DND-41 (cell line): ENCODE results near the gene CTNNA3.

ENCODE experiments used
- ATAC-seq: fragments of 200-7000 bp; cut with Tn5 transposase; 3 replicates; pipeline ENCODE4 v1.9.1; 2021; ENCODE audit warnings: low read depth; ENCODE audit not compliant: insufficient read depth
- DNase-seq: peaks from one replicate; pipeline ENCODE4 v3.0.0-alpha.2; 2020
- H2AFZ ChIP-seq: 2 replicates; pipeline ENCODE4 v1.6.0; 2012; ENCODE audit warnings: low read depth, low read length
- H3K27ac ChIP-seq: 2 replicates; pipeline ENCODE4 v1.5.1; 2012; ENCODE audit warnings: low read length, inconsistent platforms
- H3K27me3 ChIP-seq: fragments of 200-600 bp; sonication (generic); 2 replicates; pipeline ENCODE4 v1.6.0; 2012; ENCODE audit warnings: low read length, mild to moderate bottlenecking, inconsistent platforms; ENCODE audit not compliant: insufficient read depth, poor library complexity
- H3K36me3 ChIP-seq: 2 replicates; pipeline ENCODE4 v1.5.1; 2012; ENCODE audit warnings: low read length, inconsistent platforms; ENCODE audit not compliant: insufficient read depth
- H3K4me1 ChIP-seq: 2 replicates; pipeline ENCODE4 v1.5.1; 2012; ENCODE audit warnings: mild to moderate bottlenecking, low read length; ENCODE audit not compliant: insufficient read depth
- H3K4me2 ChIP-seq: 2 replicates; pipeline ENCODE4 v1.6.0; 2012; ENCODE audit warnings: mild to moderate bottlenecking, moderate library complexity, low read length, inconsistent platforms; ENCODE audit not compliant: insufficient read depth
- H3K4me3 ChIP-seq, 2 experiments: fragments of 200-600 bp in 1 of 2; shearing (Covaris generic) in 1 of 2; 2 replicates each; pipeline ENCODE4 v1.5.1; 2012 to 2016; ENCODE audit warnings: inconsistent platforms in 2 of 2, low read length in 2 of 2, mild to moderate bottlenecking in 2 of 2, low read depth in 1 of 2, moderate library complexity in 1 of 2
- H3K79me2 ChIP-seq: 2 replicates; pipeline ENCODE4 v1.6.0; 2012; ENCODE audit warnings: low read length, inconsistent platforms; ENCODE audit not compliant: insufficient read depth
- H3K9ac ChIP-seq: 2 replicates; pipeline ENCODE4 v1.6.0; 2012; ENCODE audit warnings: low read depth, mild to moderate bottlenecking, inconsistent platforms, low read length, moderate library complexity
- H3K9me3 ChIP-seq: 2 replicates; pipeline ENCODE4 v1.5.1; 2012; ENCODE audit warnings: low read length, moderate library complexity, mild to moderate bottlenecking, inconsistent platforms; ENCODE audit not compliant: insufficient read depth, severe bottlenecking
- H4K20me1 ChIP-seq: 2 replicates; pipeline ENCODE4 v1.6.0; 2012; ENCODE audit warnings: low read length; ENCODE audit not compliant: insufficient read depth
- EZH2 ChIP-seq: IDR thresholded peaks from 3 replicates; pipeline ENCODE4 v1.6.1; 2012; ENCODE audit warnings: borderline replicate concordance, low read depth, mild to moderate bottlenecking, moderate library complexity, low read length, inconsistent platforms; ENCODE audit not compliant: severe bottlenecking
- TF ChIP-seq, protein P1 (sequence below): IDR thresholded peaks from 2 replicates; pipeline ENCODE4 v1.5.1; 2012; ENCODE audit warnings: borderline replicate concordance, low read length, moderate library complexity, mild to moderate bottlenecking; ENCODE audit not compliant: poor library complexity, severe bottlenecking; ENCODE audit errors: extremely low read depth

The CTNNA3 gene

DNA sequence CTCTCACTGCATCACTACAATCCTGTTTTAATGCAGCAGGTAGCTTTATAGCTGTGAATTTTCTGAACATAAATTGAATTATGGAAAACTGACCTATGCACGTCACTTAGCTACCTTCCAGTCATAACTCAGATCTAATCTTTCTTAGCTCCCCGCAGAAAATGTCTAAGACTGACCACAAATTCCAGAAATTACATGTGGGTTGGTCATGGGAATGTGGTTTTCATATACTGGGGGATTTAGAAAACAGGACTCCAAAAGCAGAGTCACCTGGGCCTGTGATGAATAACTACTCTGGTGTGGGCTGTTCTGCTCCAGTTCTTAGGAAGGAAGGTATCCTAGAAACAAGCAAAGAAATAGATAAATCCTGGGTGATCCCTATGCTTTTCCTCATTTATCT lies 948.5 kb downstream of the CTNNA3 start:
- no peak overlapping the region for H3K4me2 ChIP-seq

DNA sequence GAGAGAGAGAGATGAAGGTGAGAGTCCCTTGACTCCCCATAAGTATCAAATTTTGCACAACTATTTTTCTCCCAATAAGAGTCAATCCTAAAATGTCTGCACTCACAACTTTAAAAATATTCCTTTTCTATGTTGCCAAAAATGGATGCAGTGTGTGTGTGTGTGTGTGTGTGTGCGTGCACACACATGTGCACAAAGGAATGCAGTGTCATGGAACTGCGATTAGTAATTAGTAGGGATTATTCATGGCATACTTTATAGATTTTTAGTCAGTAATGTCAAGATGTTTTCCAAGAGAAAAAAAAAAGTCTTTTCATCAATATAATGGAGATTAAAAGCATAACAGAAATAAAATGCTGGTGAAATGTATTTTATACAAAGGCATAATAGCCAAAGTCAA lies 949.3 kb downstream of the CTNNA3 start:
- H4K20me1 ChIP-seq: no peaks in the 10 kb centered on the region
- ATAC-seq: no peak
- H3K79me2 ChIP-seq: no peaks in the 10 kb centered on the region
- no peak overlapping the region for H3K4me3 ChIP-seq
- H3K27me3 ChIP-seq: no peaks in the 10 kb centered on the region
- no peak overlapping the region for H3K27ac ChIP-seq
- no peak for TF ChIP-seq EZH2
- TF ChIP-seq, protein P1, sequence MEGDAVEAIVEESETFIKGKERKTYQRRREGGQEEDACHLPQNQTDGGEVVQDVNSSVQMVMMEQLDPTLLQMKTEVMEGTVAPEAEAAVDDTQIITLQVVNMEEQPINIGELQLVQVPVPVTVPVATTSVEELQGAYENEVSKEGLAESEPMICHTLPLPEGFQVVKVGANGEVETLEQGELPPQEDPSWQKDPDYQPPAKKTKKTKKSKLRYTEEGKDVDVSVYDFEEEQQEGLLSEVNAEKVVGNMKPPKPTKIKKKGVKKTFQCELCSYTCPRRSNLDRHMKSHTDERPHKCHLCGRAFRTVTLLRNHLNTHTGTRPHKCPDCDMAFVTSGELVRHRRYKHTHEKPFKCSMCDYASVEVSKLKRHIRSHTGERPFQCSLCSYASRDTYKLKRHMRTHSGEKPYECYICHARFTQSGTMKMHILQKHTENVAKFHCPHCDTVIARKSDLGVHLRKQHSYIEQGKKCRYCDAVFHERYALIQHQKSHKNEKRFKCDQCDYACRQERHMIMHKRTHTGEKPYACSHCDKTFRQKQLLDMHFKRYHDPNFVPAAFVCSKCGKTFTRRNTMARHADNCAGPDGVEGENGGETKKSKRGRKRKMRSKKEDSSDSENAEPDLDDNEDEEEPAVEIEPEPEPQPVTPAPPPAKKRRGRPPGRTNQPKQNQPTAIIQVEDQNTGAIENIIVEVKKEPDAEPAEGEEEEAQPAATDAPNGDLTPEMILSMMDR: no peak
- no peak overlapping the region for H2AFZ ChIP-seq
- H3K36me3 ChIP-seq: no peaks in the 10 kb centered on the region
- no peak for DNase-seq
- H3K9ac ChIP-seq: no peak overlapping the region
- no peak overlapping the region for H3K4me2 ChIP-seq
- H3K9me3 ChIP-seq: no peaks in the 10 kb centered on the region
- no peaks in the 10 kb centered on the region for H3K4me1 ChIP-seq

More for the DNA sequence above, 948.5 kb downstream of the CTNNA3 start:
- H3K4me3 ChIP-seq: no peak overlapping the region
- no peak overlapping the region for H3K9ac ChIP-seq
- no peak overlapping the region for H2AFZ ChIP-seq
- TF ChIP-seq, protein P1: no peak
- no peak for TF ChIP-seq EZH2
- no peaks in the 10 kb centered on the region for H3K79me2 ChIP-seq
- H3K36me3 ChIP-seq: no peaks in the 10 kb centered on the region
- H3K4me1 ChIP-seq: no peaks in the 10 kb centered on the region
- H3K9me3 ChIP-seq: no peaks in the 10 kb centered on the region
- no peaks in the 10 kb centered on the region for H4K20me1 ChIP-seq
- ATAC-seq (no peak), DNase-seq (no peak)
- no peak overlapping the region for H3K27ac ChIP-seq
- no peaks in the 10 kb centered on the region for H3K27me3 ChIP-seq

DNA sequence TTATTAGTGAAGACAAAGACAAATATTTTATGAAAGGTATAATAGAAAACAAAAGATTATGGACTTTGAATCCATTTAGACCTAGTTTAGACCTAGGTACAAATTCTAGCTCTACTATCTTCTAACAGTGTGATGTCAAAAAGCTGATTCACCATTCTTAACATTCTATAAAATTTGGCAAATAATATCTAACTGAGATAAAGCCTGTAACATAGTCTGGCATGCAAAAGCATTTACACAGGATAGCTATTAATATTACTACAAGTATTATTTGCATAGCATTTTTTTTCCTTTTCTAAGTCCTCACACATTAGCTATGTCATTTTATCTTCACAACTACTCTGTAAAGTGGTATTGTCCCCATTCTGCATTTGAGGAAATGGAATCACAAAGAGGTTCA lies 949.7 kb downstream of the CTNNA3 start:
- no peak overlapping the region for H3K4me2 ChIP-seq
- no peak for DNase-seq
- no peaks in the 10 kb centered on the region for H4K20me1 ChIP-seq

More for the DNA sequence above, 949.7 kb downstream of the CTNNA3 start:
- H3K4me3 ChIP-seq: no peak overlapping the region
- no peak overlapping the region for H2AFZ ChIP-seq
- no peak for TF ChIP-seq EZH2
- TF ChIP-seq, protein P1: no peak
- no peaks in the 10 kb centered on the region for H3K9me3 ChIP-seq
- no peaks in the 10 kb centered on the region for H3K27me3 ChIP-seq
- no peaks in the 10 kb centered on the region for H3K36me3 ChIP-seq
- H3K79me2 ChIP-seq: no peaks in the 10 kb centered on the region
- no peak overlapping the region for H3K9ac ChIP-seq
- no peaks in the 10 kb centered on the region for H3K4me1 ChIP-seq
- H3K27ac ChIP-seq: no peak overlapping the region
- no peak for ATAC-seq
